Activated naive CD4-positive, alpha-beta T cell treated with anti-CD3 and anti-CD28 coated beads, Interleukin-2, amount 10 ng/mL, durations not matched to agents 5 hours and 36 hours (primary cell): ENCODE results near the gene RBM26. TPM values are rescaled to one million over a fixed set of nuclear protein-coding genes. Genes with fewer than 3 reads are reported as not detected.

ENCODE experiments used
- total RNA-seq, 2 experiments: library from RNA; stranded (reverse); gene quantifications; one replicate each; pipeline ENCODE4 v1.2.3, GENCODE V29; 2021

RBM26 gene, protein sequence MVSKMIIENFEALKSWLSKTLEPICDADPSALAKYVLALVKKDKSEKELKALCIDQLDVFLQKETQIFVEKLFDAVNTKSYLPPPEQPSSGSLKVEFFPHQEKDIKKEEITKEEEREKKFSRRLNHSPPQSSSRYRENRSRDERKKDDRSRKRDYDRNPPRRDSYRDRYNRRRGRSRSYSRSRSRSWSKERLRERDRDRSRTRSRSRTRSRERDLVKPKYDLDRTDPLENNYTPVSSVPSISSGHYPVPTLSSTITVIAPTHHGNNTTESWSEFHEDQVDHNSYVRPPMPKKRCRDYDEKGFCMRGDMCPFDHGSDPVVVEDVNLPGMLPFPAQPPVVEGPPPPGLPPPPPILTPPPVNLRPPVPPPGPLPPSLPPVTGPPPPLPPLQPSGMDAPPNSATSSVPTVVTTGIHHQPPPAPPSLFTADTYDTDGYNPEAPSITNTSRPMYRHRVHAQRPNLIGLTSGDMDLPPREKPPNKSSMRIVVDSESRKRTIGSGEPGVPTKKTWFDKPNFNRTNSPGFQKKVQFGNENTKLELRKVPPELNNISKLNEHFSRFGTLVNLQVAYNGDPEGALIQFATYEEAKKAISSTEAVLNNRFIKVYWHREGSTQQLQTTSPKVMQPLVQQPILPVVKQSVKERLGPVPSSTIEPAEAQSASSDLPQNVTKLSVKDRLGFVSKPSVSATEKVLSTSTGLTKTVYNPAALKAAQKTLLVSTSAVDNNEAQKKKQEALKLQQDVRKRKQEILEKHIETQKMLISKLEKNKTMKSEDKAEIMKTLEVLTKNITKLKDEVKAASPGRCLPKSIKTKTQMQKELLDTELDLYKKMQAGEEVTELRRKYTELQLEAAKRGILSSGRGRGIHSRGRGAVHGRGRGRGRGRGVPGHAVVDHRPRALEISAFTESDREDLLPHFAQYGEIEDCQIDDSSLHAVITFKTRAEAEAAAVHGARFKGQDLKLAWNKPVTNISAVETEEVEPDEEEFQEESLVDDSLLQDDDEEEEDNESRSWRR
- total RNA-seq: 10 to 100 TPM; 55.6 to 56.1 TPM

DNA sequence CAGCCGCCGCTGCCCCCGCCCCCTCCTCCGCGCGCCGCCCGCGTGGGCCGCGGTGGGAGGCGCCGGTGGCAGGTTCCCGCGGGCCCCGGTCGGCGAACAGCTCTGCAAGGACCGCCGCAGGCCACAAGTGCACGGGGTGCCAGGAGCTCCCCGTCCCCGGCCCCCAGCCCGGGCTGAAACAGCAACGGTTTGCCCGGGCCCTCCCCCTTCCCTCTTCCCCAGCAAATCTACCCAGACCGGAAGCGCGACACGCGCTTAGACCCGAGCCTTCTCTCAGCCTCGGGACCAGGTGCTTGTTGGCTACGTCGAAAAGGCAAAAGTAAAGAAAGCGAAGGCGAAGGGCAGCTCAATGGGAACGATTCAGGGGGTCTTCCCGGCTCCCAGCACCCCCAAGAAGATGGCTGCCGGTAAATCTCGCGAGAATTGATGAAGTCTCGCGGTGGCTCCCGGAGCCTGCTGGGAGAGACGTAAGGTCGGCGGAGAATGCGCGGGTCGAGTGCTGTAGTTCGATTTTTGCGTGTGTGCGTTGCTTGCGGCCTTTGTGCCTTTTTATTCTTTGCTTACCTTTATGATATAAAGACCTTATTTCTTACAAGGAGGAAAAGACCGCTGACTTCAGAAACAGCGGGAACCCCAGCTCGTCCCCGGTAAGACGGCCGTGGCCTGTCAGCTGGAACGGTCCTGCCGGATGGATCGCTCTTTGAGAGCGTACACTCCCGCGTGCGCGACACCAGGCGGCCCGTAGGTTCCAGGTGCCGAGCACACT lies at the start of gene RBM26:
TSS of gene RBM26 (minus strand) at position 425 of the 766 bp plus-strand sequence. CDS start 481 bp downstream, outside the sequence.

Other genes starting within 250 kb of the RBM26 start
- gene NDFIP2, start 74.9 kb upstream of the RBM26 start, total RNA-seq: 10 to 100 TPM; 20.3 to 21.2 TPM